Measurements from ENCODE around the gene ZNF398.

Gene ZNF398

GRCh38 chr7:149099058-149099457, 48.2 kb upstream of the ZNF398 start:
- no peaks in the 10 kb centered on the region for H3K4me1 ChIP-seq (ENCODE audit: control insufficient read depth, insufficient read depth, low read length)
- no peak overlapping the region for H3K27ac ChIP-seq (ENCODE audit: extremely low read depth, low read depth, low read length)
- ChIA-PET CTCF (interaction anchor here (0.7 kb wide), 1 partner anchor 141 kb away, joined by 3 read pairs; no protein-coding TSS in a partner anchor), POLR2A (no interaction called here)
- H3K9me3 ChIP-seq (ENCODE audit: control insufficient read depth, insufficient read depth, low read depth, low read length) = no peaks in the 10 kb centered on the region
- no peak overlapping the region for H3K4me3 ChIP-seq (ENCODE audit: low read depth, low read length)
- TF ChIP-seq ZNF214 (tag by site-specific recombination; IDR thresholded peaks at IDR 0.05; ENCODE audit: borderline replicate concordance) = no peak
- no peak for TF ChIP-seq REST (tag by site-specific recombination; IDR thresholded peaks at IDR 0.05)
- no peak for TF ChIP-seq PATZ1 (tag by site-specific recombination; IDR thresholded peaks at IDR 0.05)
- no peaks in the 10 kb centered on the region for H3K36me3 ChIP-seq (ENCODE audit: control insufficient read depth in 2 of 2, insufficient read depth in 1 of 2, low read length in 2 of 2)

- H3K36me3 ChIP-seq (ENCODE audit: control insufficient read depth in 2 of 2, insufficient read depth in 1 of 2, low read length in 2 of 2) = peaks cover 0 to 5% of the 10 kb centered on the region in 2 experiments; a peak in 1 of 3 replicates
- ChIA-PET POLR2A (no interaction called here), CTCF (interaction anchor here (1.0 to 1.3 kb wide), 2 partner anchors 26 to 35 kb away, joined by 3 to 6 read pairs; no protein-coding TSS in a partner anchor)
- TF ChIP-seq ZSCAN18 (tag by site-specific recombination; IDR thresholded peaks at IDR 0.05) = no peak
- no peak for TF ChIP-seq ATF2 (tag by site-specific recombination; IDR thresholded peaks at IDR 0.05; ENCODE audit: low read depth)
- no peak for TF ChIP-seq ZNF768 (tag by site-specific recombination; IDR thresholded peaks at IDR 0.05)
- no peak for TF ChIP-seq ZNF239 (tag by site-specific recombination; IDR thresholded peaks at IDR 0.05)
- TF ChIP-seq ZNF555 (tag by site-specific recombination; conservative IDR thresholded peaks at IDR 0.05) = no peak
- no peak for TF ChIP-seq TSHZ1 (tag by site-specific recombination; IDR thresholded peaks at IDR 0.05; ENCODE audit: borderline replicate concordance)
- no peak for TF ChIP-seq ZNF701 (tag by site-specific recombination; IDR thresholded peaks at IDR 0.05)
- no peak for TF ChIP-seq ZBTB20 (tag by site-specific recombination; IDR thresholded peaks at IDR 0.05)
- no peak for TF ChIP-seq ZNF184 (tag by site-specific recombination; IDR thresholded peaks at IDR 0.05)
- no peak overlapping the region for H3K4me3 ChIP-seq (ENCODE audit: low read depth, low read length)
- H3K9me3 ChIP-seq (ENCODE audit: control insufficient read depth, insufficient read depth, low read depth, low read length) = no peaks in the 10 kb centered on the region
- H3K27ac ChIP-seq (ENCODE audit: extremely low read depth, low read depth, low read length) = no peak overlapping the region
- no peaks in the 10 kb centered on the region for H3K4me1 ChIP-seq (ENCODE audit: control insufficient read depth, insufficient read depth, low read length)
Observed at GRCh38 chr7:149100821-149101220, 46.4 kb upstream of the ZNF398 start.

All from HEK293 (cell line).